Coronary artery (tissue), 2 donors: ENCODE results near the gene TSNAXIP1.

Experiments
- DNase-seq: peaks from one replicate; pipeline ENCODE4 v3.0.0-alpha.2; 2017; ENCODE audit warnings: low spot score
- H3K27ac ChIP-seq, 2 donors: fragments of 200-600 bp; sonication (generic); one replicate each; pipeline ENCODE4 v1.5.1; 2016 to 2019
- H3K4me3 ChIP-seq: fragments of 200-600 bp; sonication (generic); 2 replicates; pipeline ENCODE4 v1.5.1; 2016; ENCODE audit warnings: mild to moderate bottlenecking, moderate library complexity
- CTCF ChIP-seq: fragments of 200-600 bp; sonication (generic); IDR thresholded peaks from one replicate; pipeline ENCODE4 v1.5.1; 2019; ENCODE audit warnings: antibody characterized with exemption

Gene TSNAXIP1

GRCh38 chr16:67877064-67877463 is 70.4 kb downstream of the TSNAXIP1 start:
- H3K27ac ChIP-seq = no peak overlapping the region
- TF ChIP-seq CTCF = no peak
- DNase-seq = no peak
- no peak overlapping the region for H3K4me3 ChIP-seq
